Embryonic facial prominence (tissue), 1 donor: Measurements from ENCODE around the gene NBEA.
"Not testable (repeated sequence)": the region's sequence is repeated elsewhere in the genome, so short reads cannot be mapped to it uniquely, and the experiment has no call there.

Experiments
- DNase-seq: peaks from one replicate; pipeline ENCODE4 v3.0.0-alpha.2; 2016; ENCODE audit errors: extremely low spot score

Gene NBEA

GRCh38 chr13:34959489-34959888 lies 17.4 kb downstream of the NBEA start:
- no peak for DNase-seq

- no peak for DNase-seq
Observed at GRCh38 chr13:34964558-34964957, 22.5 kb downstream of the NBEA start.

- no peak for DNase-seq
Observed at GRCh38 chr13:34967851-34968562, 25.9 kb downstream of the NBEA start.

GRCh38 chr13:34969539-34969938 lies 27.5 kb downstream of the NBEA start:
- not testable (repeated sequence) for DNase-seq

- DNase-seq, result no peak
Observed at GRCh38 chr13:34970961-34971360, 28.9 kb downstream of the NBEA start.

- no peak for DNase-seq
Observed at GRCh38 chr13:34971473-34971872, 29.4 kb downstream of the NBEA start.

- DNase-seq, result not testable (repeated sequence)
Observed at GRCh38 chr13:34985199-34985598, 43.1 kb downstream of the NBEA start.

- DNase-seq, result no peak
Observed at GRCh38 chr13:34988330-34988791, 46.3 kb downstream of the NBEA start.

GRCh38 chr13:34990399-34991214 lies 48.5 kb downstream of the NBEA start:
- DNase-seq, result no peak

GRCh38 chr13:34993470-34993869 lies 51.4 kb downstream of the NBEA start:
- no peak for DNase-seq

GRCh38 chr13:35003734-35004133 lies 61.7 kb downstream of the NBEA start:
- not testable (repeated sequence) for DNase-seq

- DNase-seq, result no peak
Observed at GRCh38 chr13:35005051-35005450, 63.0 kb downstream of the NBEA start.

- no peak for DNase-seq
Observed at GRCh38 chr13:35014606-35015213, 72.6 kb downstream of the NBEA start.

- DNase-seq, result no peak
Observed at GRCh38 chr13:35016362-35017112, 74.5 kb downstream of the NBEA start.

- no peak for DNase-seq
Observed at GRCh38 chr13:35025314-35025713, 83.2 kb downstream of the NBEA start.

- DNase-seq, result no peak
Observed at GRCh38 chr13:35028338-35028867, 86.3 kb downstream of the NBEA start.

GRCh38 chr13:35039012-35039411 lies 96.9 kb downstream of the NBEA start:
- DNase-seq, result no peak

GRCh38 chr13:35046587-35046986 lies 104.5 kb downstream of the NBEA start:
- DNase-seq, result no peak

- no peak for DNase-seq
Observed at GRCh38 chr13:35055705-35056104, 113.6 kb downstream of the NBEA start.

- DNase-seq, result no peak
Observed at GRCh38 chr13:35057858-35058257, 115.8 kb downstream of the NBEA start.

- not testable (repeated sequence) for DNase-seq
Observed at GRCh38 chr13:35058585-35058984, 116.5 kb downstream of the NBEA start.

GRCh38 chr13:35086667-35087066 lies 144.6 kb downstream of the NBEA start:
- DNase-seq, result no peak
